Measurements from ENCODE around the gene RBM24.

The RBM24 gene

GRCh38 chr6:17299750-17300149 lies 18.6 kb downstream of the RBM24 start:
- no peak overlapping the region for H3K27ac ChIP-seq (ENCODE audit: low read length)
- H3K9me3 ChIP-seq (ENCODE audit: insufficient read depth, low read length, severe bottlenecking), result no peaks in the 10 kb centered on the region
- no peak overlapping the region for H2AFZ ChIP-seq (ENCODE audit: low read depth, low read length)
- no peaks in the 10 kb centered on the region for H4K20me1 ChIP-seq (ENCODE audit: insufficient read depth, low read length)
- no peak for ATAC-seq (ENCODE audit: insufficient read depth, low read depth)
- no peak overlapping the region for H3K4me3 ChIP-seq (ENCODE audit: low read depth in 1 of 2, low read length in 2 of 2)
- no peaks in the 10 kb centered on the region for H3K27me3 ChIP-seq (ENCODE audit: insufficient read depth, low read length, poor library complexity)
- no peak overlapping the region for H3K9ac ChIP-seq (ENCODE audit: low read depth, low read length)
- no peaks in the 10 kb centered on the region for H3K4me1 ChIP-seq (ENCODE audit: insufficient read depth, low read length)
- no peak overlapping the region for H3K4me2 ChIP-seq (ENCODE audit: insufficient read depth, low read length)
- H3K79me2 ChIP-seq (ENCODE audit: insufficient read depth, low read length), result no peaks in the 10 kb centered on the region
- no peaks in the 10 kb centered on the region for H3K36me3 ChIP-seq (ENCODE audit: insufficient read depth, low read length)
- DNase-seq, result no peak
- no peak for TF ChIP-seq CTCF (IDR thresholded peaks at IDR 0.05; ENCODE audit: borderline replicate concordance, extremely low read depth, low read length, poor library complexity, severe bottlenecking)
- no peak for TF ChIP-seq EZH2 (IDR thresholded peaks at IDR 0.05; ENCODE audit: borderline replicate concordance, low read depth, low read length, severe bottlenecking)

- no peak overlapping the region for H3K4me2 ChIP-seq (ENCODE audit: insufficient read depth, low read length)
- H3K4me1 ChIP-seq (ENCODE audit: insufficient read depth, low read length), result no peaks in the 10 kb centered on the region
- H3K27me3 ChIP-seq (ENCODE audit: insufficient read depth, low read length, poor library complexity), result no peaks in the 10 kb centered on the region
- H3K36me3 ChIP-seq (ENCODE audit: insufficient read depth, low read length), result no peaks in the 10 kb centered on the region
- no peak overlapping the region for H3K27ac ChIP-seq (ENCODE audit: low read length)
- ATAC-seq (ENCODE audit: insufficient read depth, low read depth), result no peak
- no peaks in the 10 kb centered on the region for H3K9me3 ChIP-seq (ENCODE audit: insufficient read depth, low read length, severe bottlenecking)
- H4K20me1 ChIP-seq (ENCODE audit: insufficient read depth, low read length), result no peaks in the 10 kb centered on the region
- no peak for DNase-seq
- H3K9ac ChIP-seq (ENCODE audit: low read depth, low read length), result no peak overlapping the region
- TF ChIP-seq EZH2 (IDR thresholded peaks at IDR 0.05; ENCODE audit: borderline replicate concordance, low read depth, low read length, severe bottlenecking) (no peak), CTCF (IDR thresholded peaks at IDR 0.05; ENCODE audit: borderline replicate concordance, extremely low read depth, low read length, poor library complexity, severe bottlenecking) (no peak)
- H3K79me2 ChIP-seq (ENCODE audit: insufficient read depth, low read length), result no peaks in the 10 kb centered on the region
- no peak overlapping the region for H3K4me3 ChIP-seq (ENCODE audit: low read depth in 1 of 2, low read length in 2 of 2)
- no peak overlapping the region for H2AFZ ChIP-seq (ENCODE audit: low read depth, low read length)
Observed at GRCh38 chr6:17300637-17301036, 19.5 kb downstream of the RBM24 start.

GRCh38 chr6:17303444-17303843 lies 22.3 kb downstream of the RBM24 start:
- Histone ChIP-seq H3K4me2 (ENCODE audit: insufficient read depth, low read length) (no peak overlapping the region), H3K27me3 (ENCODE audit: insufficient read depth, low read length, poor library complexity) (no peaks in the 10 kb centered on the region), H3K4me3 (ENCODE audit: low read depth in 1 of 2, low read length in 2 of 2) (no peak overlapping the region), H3K27ac (ENCODE audit: low read length) (no peak overlapping the region), H4K20me1 (ENCODE audit: insufficient read depth, low read length) (no peaks in the 10 kb centered on the region), H3K4me1 (ENCODE audit: insufficient read depth, low read length) (no peaks in the 10 kb centered on the region), H3K9me3 (ENCODE audit: insufficient read depth, low read length, severe bottlenecking) (no peaks in the 10 kb centered on the region), H3K36me3 (ENCODE audit: insufficient read depth, low read length) (no peaks in the 10 kb centered on the region), H3K79me2 (ENCODE audit: insufficient read depth, low read length) (no peaks in the 10 kb centered on the region), H2AFZ (ENCODE audit: low read depth, low read length) (no peak overlapping the region), H3K9ac (ENCODE audit: low read depth, low read length) (no peak overlapping the region)
- DNase-seq (no peak), ATAC-seq (ENCODE audit: insufficient read depth, low read depth) (no peak)
- TF ChIP-seq EZH2 (IDR thresholded peaks at IDR 0.05; ENCODE audit: borderline replicate concordance, low read depth, low read length, severe bottlenecking) (no peak), CTCF (IDR thresholded peaks at IDR 0.05; ENCODE audit: borderline replicate concordance, extremely low read depth, low read length, poor library complexity, severe bottlenecking) (no peak)
